GM12878 (cell line): ENCODE results near the gene BTG2. TPM values are rescaled to one million over a fixed set of nuclear protein-coding genes. Genes with fewer than 3 reads are reported as not detected.

ENCODE experiments used
- ATAC-seq: fragments of 200-7000 bp; cut with Tn5 transposase; 3 replicates; pipeline ENCODE4 v1.9.1; 2020; ENCODE audit warnings: mild to moderate bottlenecking, moderate library complexity
- BruUV-seq: library from RNA; stranded (reverse); fragments of 400-500 nt; replicated peaks from 2 replicates; lab custom pipeline; 2021; lab: Mats Ljungman, UMichigan
- CTCF ChIA-PET: fragments of 300-600 bp; sonication (Branson Sonifier 250); formaldehyde crosslinking; extraction: SDS; loops from one replicate; lab custom pipeline; 2021; ENCODE audit warnings: inconsistent platforms; lab: Yijun Ruan, JAX
- POLR2A ChIA-PET: fragments of 350-600 bp; formaldehyde crosslinking; extraction: SDS; loops from one replicate; lab custom pipeline; 2021; ENCODE audit warnings: inconsistent platforms; lab: Charles Lee
- RAD21 ChIA-PET: fragments of 300-600 bp; sonication (Branson Sonifier 250); formaldehyde crosslinking; loops from one replicate; lab custom pipeline; 2023; ENCODE audit warnings: antibody characterized with exemption; ENCODE audit not compliant: unreplicated experiment; lab: Charles Lee
- SMC1A ChIA-PET: fragments of 300-600 bp; sonication (Branson Sonifier 250); formaldehyde crosslinking; loops from one replicate; lab custom pipeline; 2023; ENCODE audit not compliant: unreplicated experiment, uncharacterized antibody; lab: Charles Lee
- DNase-seq: peaks from one replicate; pipeline ENCODE4 v3.0.0-alpha.2; 2011; ENCODE audit warnings: low read depth, low spot score
- FAIRE-seq: peaks from 3 replicates; lab custom pipeline; 2011; peaks lifted over from hg19 to GRCh38; lab: Jason Lieb, UNC
- H2AFZ ChIP-seq: 2 replicates; pipeline ENCODE4 v1.6.0; 2011; ENCODE audit warnings: low read depth, low read length, control low read depth; ENCODE audit not compliant: control insufficient read depth
- H3K27ac ChIP-seq: 2 replicates; pipeline ENCODE4 v1.5.1; 2011; ENCODE audit warnings: control low read depth; ENCODE audit not compliant: control insufficient read depth, insufficient read depth
- H3K27me3 ChIP-seq, 2 experiments: replicated peaks in 1 of 2; 2 replicates each; pipeline versions ENCODE4 v1.6.0 to v1.6.1; 2011; ENCODE audit warnings: low read length in 1 of 2; ENCODE audit not compliant: control insufficient read depth in 2 of 2, insufficient read depth in 2 of 2
- H3K36me3 ChIP-seq, 2 experiments: 2 replicates each; pipeline ENCODE4 v1.5.1; 2011; ENCODE audit warnings: low read length in 1 of 2; ENCODE audit not compliant: control insufficient read depth in 2 of 2, insufficient read depth in 2 of 2
- H3K4me1 ChIP-seq: 2 replicates; pipeline ENCODE4 v1.6.1; 2011; ENCODE audit warnings: mild to moderate bottlenecking, low read length, moderate library complexity, mixed read lengths; ENCODE audit not compliant: control insufficient read depth, insufficient read depth
- H3K4me2 ChIP-seq: 2 replicates; pipeline ENCODE4 v1.6.0; 2011; ENCODE audit warnings: control low read depth; ENCODE audit not compliant: control insufficient read depth, insufficient read depth
- H3K4me3 ChIP-seq: fragments of 200-600 bp; sonication (generic); 2 replicates; pipeline ENCODE4 v1.5.1; 2016
- H3K79me2 ChIP-seq: 2 replicates; pipeline ENCODE4 v1.6.0; 2011; ENCODE audit warnings: low read length; ENCODE audit not compliant: control insufficient read depth, insufficient read depth
- H3K9ac ChIP-seq: 2 replicates; pipeline ENCODE4 v1.8.0; 2011; ENCODE audit warnings: low read length, control low read depth, mixed read lengths; ENCODE audit not compliant: control insufficient read depth, insufficient read depth
- H3K9me3 ChIP-seq: replicated peaks from 3 replicates; pipeline ENCODE4 v1.5.1; 2011; ENCODE audit warnings: mild to moderate bottlenecking, low read length; ENCODE audit not compliant: control insufficient read depth, insufficient read depth
- H4K20me1 ChIP-seq: 2 replicates; pipeline ENCODE4 v1.6.0; 2011; ENCODE audit not compliant: control insufficient read depth, insufficient read depth
- BACH1 ChIP-seq: fragments of 450-650 bp; IDR thresholded peaks from 2 replicates; pipeline ENCODE4 v1.6.1; 2017; ENCODE audit warnings: mild to moderate bottlenecking, borderline replicate concordance
- BMI1 ChIP-seq: fragments of 450-650 bp; IDR thresholded peaks from 2 replicates; pipeline ENCODE4 v1.6.1; 2016; ENCODE audit warnings: mild to moderate bottlenecking, moderate library complexity, borderline replicate concordance
- CHD2 ChIP-seq: IDR thresholded peaks from 2 replicates; pipeline ENCODE4 v1.6.1; 2011; ENCODE audit warnings: low read depth, low read length, improper control_type of control experiment, borderline replicate concordance
- EP300 ChIP-seq, 2 experiments: fragments of 150-350 bp in 1 of 2; IDR thresholded peaks; 2 replicates each; pipeline ENCODE4 v1.6.1; 2011 to 2012; ENCODE audit warnings: low read depth in 2 of 2, low read length in 2 of 2, borderline replicate concordance in 1 of 2, improper control_type of control experiment in 1 of 2, inconsistent platforms in 1 of 2; ENCODE audit not compliant: control insufficient read depth in 1 of 2
- HDAC2 ChIP-seq: fragments of 200-600 bp; sonication (generic); IDR thresholded peaks from 2 replicates; pipeline ENCODE4 v1.6.1; 2017
- IRF5 ChIP-seq: fragments of 450-650 bp; IDR thresholded peaks from 2 replicates; pipeline ENCODE4 v1.6.1; 2017; ENCODE audit warnings: borderline replicate concordance
- MAX ChIP-seq: IDR thresholded peaks from 2 replicates; pipeline ENCODE4 v1.6.1; 2012; ENCODE audit warnings: low read depth, low read length, improper control_type of control experiment
- MEF2B ChIP-seq: fragments of 450-650 bp; IDR thresholded peaks from 2 replicates; pipeline ENCODE4 v1.6.1; 2018; ENCODE audit warnings: mild to moderate bottlenecking, moderate library complexity; ENCODE audit not compliant: partially characterized antibody, poor library complexity, severe bottlenecking
- NFYA ChIP-seq: IDR thresholded peaks from 2 replicates; pipeline ENCODE4 v1.6.1; 2011; ENCODE audit warnings: low read depth, mild to moderate bottlenecking, low read length, improper control_type of control experiment, borderline replicate concordance
- NFYB ChIP-seq: IDR thresholded peaks from 2 replicates; pipeline ENCODE4 v1.6.1; 2011; ENCODE audit warnings: low read depth, mild to moderate bottlenecking, low read length, improper control_type of control experiment, moderate library complexity; ENCODE audit not compliant: insufficient read depth
- POLR2AphosphoS2 ChIP-seq: IDR thresholded peaks from 2 replicates; pipeline ENCODE4 v1.6.1; 2011; ENCODE audit warnings: low read depth, mild to moderate bottlenecking, low read length, improper control_type of control experiment, moderate library complexity
- RAD21 ChIP-seq: IDR thresholded peaks from 2 replicates; pipeline ENCODE4 v1.6.1; 2011; ENCODE audit warnings: mild to moderate bottlenecking, low read depth, low read length, moderate library complexity; ENCODE audit not compliant: insufficient read depth
- SKIL ChIP-seq: fragments of 450-650 bp; IDR thresholded peaks from 2 replicates; pipeline ENCODE4 v1.6.1; 2017; ENCODE audit warnings: mild to moderate bottlenecking, low read depth, inconsistent platforms; ENCODE audit not compliant: poor library complexity, severe bottlenecking
- WRNIP1 ChIP-seq: IDR thresholded peaks from 2 replicates; pipeline ENCODE4 v1.6.1; 2011; ENCODE audit warnings: low read depth, low read length, improper control_type of control experiment, borderline replicate concordance
- ZNF24 ChIP-seq: fragments of 450-650 bp; IDR thresholded peaks from 2 replicates; pipeline ENCODE4 v1.6.1; 2017; ENCODE audit warnings: antibody characterized with exemption, mild to moderate bottlenecking
- ZNF384 ChIP-seq: IDR thresholded peaks from 2 replicates; pipeline ENCODE4 v1.6.1; 2012; ENCODE audit warnings: low read depth, mild to moderate bottlenecking, low read length, improper control_type of control experiment, borderline replicate concordance
- ZNF622 ChIP-seq: fragments of 450-650 bp; IDR thresholded peaks from 2 replicates; pipeline ENCODE4 v1.6.1; 2017; ENCODE audit warnings: mild to moderate bottlenecking, inconsistent platforms
- ZZZ3 ChIP-seq: IDR thresholded peaks from 2 replicates; pipeline ENCODE4 v1.6.1; 2011; ENCODE audit warnings: low read depth; ENCODE audit not compliant: control insufficient read depth, insufficient read length
- WGBS: methylation state at CpG from one replicate; pipeline ENCODE4 v1.1.6; 2016; ENCODE audit warnings: low lambda C conversion rate; ENCODE audit not compliant: insufficient replicate concordance, insufficient coverage; ENCODE audit errors: missing lambda C conversion rate; 5-methylcytosine and 5-hydroxymethylcytosine counted together
- in situ Hi-C: fragments of 300-500 bp; cut with MboI; formaldehyde crosslinking; loops from 9 replicates; pipeline ENCODE4 v1.14.3; 2018; ENCODE audit warnings: mixed read lengths
- intact Hi-C: fragments of 100-400 bp; cut with micrococcal nuclease; formaldehyde crosslinking; loops from one replicate; pipeline ENCODE4 v1.14.2; 2022; ENCODE audit not compliant: unreplicated experiment
- polyA plus RNA-seq, 11 experiments: library from polyadenylated mRNA; depleted of rRNA in 4 of 11; unstranded in 6 of 11; stranded (reverse) in 5 of 11; fragments of >200 nt; fragmentation: Nextera tagmentation in 4 of 11; fragmentation: Illumina TruSeq in 1 of 11; extraction: Ambion mirVana in 4 of 11; extraction: Trizol in 1 of 11; gene quantifications; 1 replicate in 1 of 11; 2 replicates in 10 of 11; pipeline versions ENCODE4 v1.2.1 to v1.2.3, GENCODE V29; 2011 to 2016; ENCODE audit warnings: inconsistent platforms in 2 of 11, missing spikeins in 2 of 11, low read depth in 1 of 11
- total RNA-seq, 4 experiments: library from RNA; depleted of rRNA in 3 of 4; stranded (reverse); fragments of >200 nt in 3 of 4; fragmentation: Illumina TruSeq in 1 of 4; extraction: Trizol in 1 of 4; gene quantifications; 2 replicates each; pipeline versions ENCODE4 v1.2.1 to v1.2.3, GENCODE V29; 2013 to 2021

Gene BTG2
- total and polyA plus RNA-seq, 10 of the 15 experiments (the other 5 are each of a cell fraction or from before 2014, with no cell fraction given): 23.3 to 160 (median 98.1) TPM

DNA sequence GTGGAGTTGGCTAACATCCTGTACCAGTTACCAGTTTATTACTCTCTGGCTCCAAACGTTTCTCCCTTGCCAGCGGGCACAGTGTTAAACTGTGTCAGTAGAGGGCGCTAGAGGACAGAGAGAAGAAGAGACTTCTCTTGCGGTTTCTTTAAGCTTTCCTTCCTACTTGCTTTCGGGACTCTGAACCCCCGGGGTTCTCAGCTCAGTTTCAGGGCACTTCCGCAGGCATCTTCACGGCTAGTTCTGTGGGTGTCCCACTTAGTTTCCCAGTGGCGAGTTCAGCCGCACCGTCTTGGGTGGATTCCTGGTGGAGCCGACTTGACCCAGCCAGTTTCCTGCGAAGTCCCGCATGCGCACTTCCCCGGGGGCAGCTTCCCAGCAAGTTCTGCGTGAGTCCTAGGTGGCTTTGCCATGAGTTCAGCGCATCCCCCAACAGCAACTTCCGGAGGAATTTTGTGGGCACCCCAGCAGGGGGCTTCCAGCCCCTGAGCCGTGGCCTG lies 37.9 kb upstream of the BTG2 start:
- peak overlapping the region; percentile 61; the same call in 1 of the 2 replicates for H3K4me3 ChIP-seq
- BruUV-seq: no TSS peak
- peak overlapping the region; percentile 56 for H3K4me2 ChIP-seq
- H3K79me2 ChIP-seq: no peaks in the 10 kb centered on the region
- FAIRE-seq (peak; percentile 38), ATAC-seq (peak; percentile 70), DNase-seq (no peak)
- WGBS: 0% methylated on average over 20 of the region's 20 CpGs
- in situ Hi-C loops: no loop called here
- H3K27me3 ChIP-seq: no peaks in the 10 kb centered on the region; a peak in 1 of 4 replicates
- H3K9me3 ChIP-seq: no peaks in the 10 kb centered on the region
- no peaks in the 10 kb centered on the region for H3K36me3 ChIP-seq
- peak overlapping the region; percentile 86 for H2AFZ ChIP-seq
- no peaks in the 10 kb centered on the region for H4K20me1 ChIP-seq
- ChIA-PET POLR2A (interaction anchor here (0.8 to 1.4 kb wide), 5 partner anchors 57 to 228 kb away, joined by 3 to 8 read pairs (median 3); no protein-coding TSS in a partner anchor), SMC1A (interaction anchor here (0.6 to 30.2 kb wide), 32 partner anchors 10 to 434 kb away, joined by 3 to 590 read pairs (median 4); partner anchors contain the start of gene ATP2B4), RAD21 (interaction anchor here (0.5 to 30.0 kb wide), 35 partner anchors 10 to 359 kb away, joined by 3 to 501 read pairs (median 5); partner anchors contain the start of genes ATP2B4, BTG2 and OPTC), CTCF (interaction anchor here (0.6 to 15.2 kb wide), 82 partner anchors 10 to 434 kb away, joined by 3 to 854 read pairs (median 5); partner anchors contain the start of genes ATP2B4, BTG2, OPTC and PPFIA4)
- peak overlapping the region; percentile 55 for H3K9ac ChIP-seq
- peak overlapping the region; percentile 47 for H3K27ac ChIP-seq
- peaks cover 7% of the 10 kb centered on the region for H3K4me1 ChIP-seq
- intact Hi-C loops: loop anchor here (1.0 to 5.0 kb wide), 4 partner anchors 71 to 435 kb away; no protein-coding TSS in a partner anchor
- TF ChIP-seq IRF5: no peak
- TF ChIP-seq ZNF24: no peak
- no peak for TF ChIP-seq NFYA
- TF ChIP-seq BACH1: no peak
- no peak for TF ChIP-seq HDAC2
- no peak for TF ChIP-seq ZZZ3
- TF ChIP-seq POLR2AphosphoS2: no peak
- TF ChIP-seq SKIL: peak; percentile 66
- no peak for TF ChIP-seq WRNIP1
- TF ChIP-seq MEF2B: peak; percentile 32
- no peak for TF ChIP-seq ZNF622
- TF ChIP-seq NFYB: no peak
- TF ChIP-seq MAX: no peak
- no peak for TF ChIP-seq EP300 (IDR thresholded peaks at IDR 0.05; ENCODE audit: borderline replicate concordance in 1 of 2, control insufficient read depth in 1 of 2, low read depth in 2 of 2, low read length in 2 of 2)
- no peak for TF ChIP-seq BMI1
- peak; percentile 95 for TF ChIP-seq RAD21
- no peak for TF ChIP-seq ZNF384
- 0 out of 2 replicates have a peak, but pooled peaks have one; percentile 33 for TF ChIP-seq CHD2
